HG03378 (cell line): ENCODE measurements around the gene RLF.

Experiments used
- ATAC-seq: cut with Tn5 transposase; IDR thresholded peaks from one replicate; pipeline ENCODE4 v1.9.1; 2021; ENCODE audit warnings: mild to moderate bottlenecking, moderate library complexity; ENCODE audit not compliant: unreplicated experiment

Gene RLF

GRCh38 chr1:40266786-40267535 lies 105.8 kb downstream of the RLF start:
- ATAC-seq: no peak

GRCh38 chr1:40267767-40268187 lies 106.6 kb downstream of the RLF start:
- no peak for ATAC-seq

DNA sequence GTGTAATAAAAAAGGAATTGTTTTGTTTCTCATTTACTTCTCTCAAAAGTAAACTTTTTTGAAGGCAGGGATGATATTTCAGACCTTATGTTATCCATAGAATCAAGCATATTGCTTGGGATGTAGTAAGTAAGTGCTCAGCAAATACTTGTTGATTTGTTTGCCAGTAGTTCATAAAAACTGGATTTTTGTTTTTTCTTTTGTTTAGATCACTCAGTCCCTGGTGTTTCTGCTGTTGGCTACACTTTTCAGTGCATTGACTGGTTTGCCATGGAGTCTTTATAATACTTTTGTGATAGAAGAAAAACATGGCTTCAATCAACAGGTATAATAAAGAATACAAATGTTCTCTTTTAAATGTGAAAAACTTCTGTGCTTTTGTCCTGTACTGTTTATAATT lies 107.0 kb downstream of the RLF start:
- ATAC-seq: no peak

DNA sequence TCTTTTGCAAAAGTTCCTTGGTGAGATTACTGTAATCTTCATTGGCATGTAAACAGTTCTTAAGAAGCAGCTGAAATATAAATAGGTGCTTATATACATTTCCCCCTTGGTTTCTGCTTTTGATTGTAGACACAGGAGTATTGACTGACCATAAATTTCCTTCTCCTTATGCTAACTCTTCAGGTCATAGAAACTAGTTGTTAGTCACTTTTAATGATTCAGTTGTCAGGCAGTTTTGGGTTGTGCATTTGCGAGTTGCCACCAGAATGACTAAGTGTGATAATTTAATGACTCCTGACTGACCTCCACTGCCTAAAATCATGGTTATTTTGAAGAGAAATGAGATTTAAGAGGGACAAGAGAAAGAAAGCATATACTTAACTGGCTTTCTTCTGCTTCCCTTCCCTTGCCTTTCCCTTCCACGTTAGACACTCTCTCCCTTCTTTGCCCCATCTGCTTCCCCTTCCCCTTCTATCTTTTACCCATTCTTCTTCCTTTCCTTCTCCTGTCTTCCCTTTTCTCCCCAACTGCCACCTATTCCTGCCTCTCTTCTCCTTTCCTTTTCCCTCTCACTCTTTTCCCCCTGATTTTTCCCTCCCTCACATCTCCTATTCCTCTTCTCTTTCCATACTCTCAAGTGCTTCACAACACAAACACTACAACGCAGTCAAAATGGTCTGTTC lies 109.1 kb downstream of the RLF start:
- ATAC-seq: no peak

DNA sequence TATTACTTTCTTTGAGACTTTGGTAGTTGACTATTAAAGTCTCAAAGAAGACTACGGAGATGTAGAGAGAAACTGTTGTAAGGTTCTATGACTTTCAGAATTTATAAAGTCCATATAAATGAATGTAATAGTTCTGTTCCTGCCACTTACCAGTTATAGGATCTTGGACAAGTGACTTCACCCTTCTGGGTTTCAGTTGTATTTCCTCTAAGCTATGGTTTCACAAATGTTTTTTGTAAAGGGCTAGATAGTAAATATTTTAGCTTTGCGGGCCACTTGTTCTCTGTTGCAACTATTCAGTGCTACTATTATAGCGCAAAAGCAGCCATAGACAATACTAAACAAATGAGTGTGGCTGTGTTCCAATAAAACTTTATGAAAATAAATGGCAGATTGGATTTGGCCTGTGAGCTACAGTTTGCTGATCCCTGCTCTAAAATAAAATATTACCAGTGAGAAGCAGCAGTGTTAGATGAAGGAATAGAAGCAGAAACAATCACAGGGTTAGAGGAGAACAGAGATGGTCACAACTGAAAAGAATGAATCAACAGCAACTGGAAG lies 111.5 kb downstream of the RLF start:
- ATAC-seq: no peak

DNA sequence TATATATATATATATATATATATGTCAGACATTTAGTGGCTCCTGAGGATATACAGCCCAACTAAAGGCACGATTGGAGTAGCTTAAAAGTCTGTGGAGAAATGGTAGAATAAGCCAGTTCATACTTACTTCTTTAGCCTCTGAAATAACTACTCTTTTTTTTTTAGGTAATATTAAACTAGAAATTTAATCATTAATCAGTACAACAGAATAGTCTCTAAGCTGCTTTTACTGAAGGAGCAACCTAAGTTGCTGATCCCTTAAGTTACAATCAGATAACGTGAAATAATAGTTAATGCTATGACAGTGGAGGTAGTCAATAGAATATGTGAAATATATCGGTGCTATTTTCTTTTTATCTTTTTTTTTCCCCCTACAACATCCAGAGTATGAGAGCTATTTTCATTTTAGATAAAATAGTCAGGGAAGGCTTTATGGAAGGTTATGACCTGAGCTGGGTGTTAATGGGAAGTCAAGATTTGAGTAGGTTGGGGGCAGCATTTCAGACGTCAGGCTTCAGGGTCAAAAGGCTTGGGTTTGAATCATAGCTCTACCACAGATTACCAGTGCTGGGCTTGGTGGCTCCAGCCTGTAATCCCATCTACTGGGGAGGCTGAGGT lies 112.5 kb downstream of the RLF start:
- ATAC-seq: no peak

- no peak for ATAC-seq
These were observed 113.1 kb downstream of the RLF start for GRCh38 chr1:40274331-40274730.

DNA sequence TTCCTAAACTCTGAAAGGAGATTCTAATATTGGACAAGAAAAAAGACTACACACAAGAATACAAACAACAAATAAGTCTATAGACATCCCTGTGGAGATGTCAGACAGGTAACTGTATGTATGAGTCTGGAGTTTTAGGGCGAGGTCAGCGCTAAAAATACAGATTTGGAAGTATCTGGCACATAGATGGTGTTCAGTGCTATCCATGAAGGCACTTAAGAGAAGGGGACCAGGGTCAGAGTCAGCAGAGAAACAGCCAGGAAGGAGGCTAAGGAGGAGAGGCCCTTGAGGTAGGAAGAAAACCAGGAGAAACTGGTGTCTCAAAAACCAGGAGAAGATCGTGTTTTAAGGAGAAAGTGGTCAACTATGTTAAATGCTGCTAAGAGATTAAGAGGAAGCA lies 114.9 kb downstream of the RLF start:
- ATAC-seq: no peak

- no peak for ATAC-seq
These were observed 120.7 kb downstream of the RLF start for GRCh38 chr1:40281853-40282252.
